GM12874 (cell line): ENCODE data around the gene PUS7.

Source experiments
- CTCF ChIP-seq: IDR thresholded peaks from 2 replicates; pipeline ENCODE4 v1.5.1; 2011; ENCODE audit warnings: low read depth, mild to moderate bottlenecking, control low read depth, low read length, moderate library complexity; ENCODE audit not compliant: insufficient read depth

The PUS7 gene

GRCh38 chr7:105487579-105488571 is 34.2 kb downstream of the PUS7 start:
- TF ChIP-seq CTCF = no peak

- no peak for TF ChIP-seq CTCF
These were observed 41.1 kb downstream of the PUS7 start for GRCh38 chr7:105480931-105481330.

- no peak for TF ChIP-seq CTCF
These were observed 43.5 kb downstream of the PUS7 start for GRCh38 chr7:105478606-105479005.

GRCh38 chr7:105477908-105478307 is 44.2 kb downstream of the PUS7 start:
- TF ChIP-seq CTCF = no peak

- no peak for TF ChIP-seq CTCF
These were observed 48.0 kb downstream of the PUS7 start for GRCh38 chr7:105474045-105474444.

- TF ChIP-seq CTCF = no peak
These were observed 48.9 kb downstream of the PUS7 start for GRCh38 chr7:105473163-105473562.

- no peak for TF ChIP-seq CTCF
These were observed 51.2 kb downstream of the PUS7 start for GRCh38 chr7:105470846-105471245.
